ENCODE data around the gene RNASE4.
A peak's percentile ranks its signal among the peaks of the same experiment; 100 is the strongest.
"Not testable (repeated sequence)": the region's sequence is repeated elsewhere in the genome, so short reads cannot be mapped to it uniquely, and the experiment has no call there.

Gene RNASE4

DNA sequence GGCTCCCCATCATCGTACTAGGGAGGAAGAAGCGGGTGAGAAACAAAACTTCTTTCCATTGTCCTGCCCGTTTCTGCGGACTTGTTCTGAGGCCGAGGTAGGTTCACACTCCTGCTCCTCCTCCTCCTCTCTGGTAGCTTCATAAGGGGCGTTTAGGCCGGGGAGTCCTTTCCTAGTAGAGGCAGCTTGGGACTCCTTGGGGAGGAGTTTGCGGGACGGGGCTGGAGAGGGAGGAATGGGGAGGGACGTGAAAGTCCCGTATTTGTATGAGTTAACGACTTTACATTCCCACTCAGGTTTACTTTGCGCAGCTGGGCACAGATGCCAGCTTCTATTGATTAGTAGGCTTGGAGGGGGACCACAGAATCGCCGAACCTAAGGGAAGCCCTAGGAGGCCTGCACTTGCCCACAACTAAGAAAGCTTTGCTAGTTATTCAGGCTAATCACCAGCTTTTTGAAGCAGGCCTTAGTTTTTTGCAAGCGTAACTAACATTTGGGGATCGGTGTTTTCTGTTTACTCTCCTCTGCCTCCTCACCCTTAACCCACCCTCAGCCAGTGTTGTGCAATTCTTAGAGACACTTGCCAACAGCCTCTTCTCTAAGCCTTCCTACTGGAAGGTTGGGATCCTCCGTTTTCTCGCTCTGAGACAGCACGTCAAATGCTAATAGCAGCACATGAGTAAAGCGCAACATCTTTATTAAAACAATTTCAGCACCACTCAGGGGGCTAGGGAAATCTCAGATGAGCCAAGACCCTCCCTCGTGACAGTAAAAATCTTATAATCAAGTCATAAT lies 499 bp downstream of the RNASE4 start:
- ATAC-seq (no peak), DNase-seq (no peak)
- no peaks in the 10 kb centered on the region for H3K27me3 Mint-ChIP-seq
- no peak overlapping the region for H3K4me3 Mint-ChIP-seq
- H3K9me3 Mint-ChIP-seq = no peaks in the 10 kb centered on the region
- peak overlapping the region in 1 of 2 donors; percentile 74 for H3K27ac Mint-ChIP-seq
- peaks cover 9% of the 10 kb centered on the region for H3K4me1 Mint-ChIP-seq

DNA sequence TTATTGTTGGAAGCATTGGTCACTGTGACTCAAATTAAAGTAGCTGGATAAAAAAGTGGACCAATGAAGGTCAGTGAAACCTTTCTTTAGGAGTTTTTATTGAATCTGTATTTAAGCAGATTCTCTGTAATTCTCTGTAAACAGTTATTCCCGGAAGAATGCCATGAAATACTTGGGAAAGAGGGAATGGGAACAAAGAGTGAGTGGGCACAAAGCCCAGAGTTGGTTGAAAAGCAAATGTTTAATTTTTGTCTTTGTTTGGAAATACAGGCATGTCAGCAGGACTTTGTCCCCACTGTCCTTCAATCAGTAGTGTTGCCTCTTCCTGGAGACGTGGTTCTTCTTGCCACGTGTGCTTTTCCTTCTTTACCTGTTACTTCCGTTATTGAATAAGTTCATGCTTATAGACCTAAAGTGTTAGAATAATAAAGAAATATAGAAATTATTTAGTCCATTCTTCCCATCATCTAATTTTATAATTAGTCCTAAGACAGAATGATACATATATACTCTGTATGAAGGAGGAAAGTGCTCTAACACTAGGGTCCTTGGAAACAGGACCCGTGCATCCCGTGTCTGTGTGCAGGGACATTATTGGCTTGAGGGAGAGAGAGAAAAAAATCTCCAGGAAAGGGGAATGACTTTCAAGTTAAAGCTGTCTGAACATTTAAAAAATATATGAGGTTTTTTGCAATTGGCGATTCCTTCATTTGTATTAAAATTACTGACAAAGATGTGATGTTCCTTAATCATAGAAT lies 2.2 kb downstream of the RNASE4 start:
- Mint-ChIP-seq H3K4me3 (no peak overlapping the region), H3K27me3 (no peaks in the 10 kb centered on the region), H3K9me3 (no peaks in the 10 kb centered on the region), H3K4me1 (peaks cover 9% of the 10 kb centered on the region), H3K27ac (no peak overlapping the region)
- DNase-seq (no peak), ATAC-seq (no peak)

GRCh38 chr14:20687362-20688166 lies 3.2 kb downstream of the RNASE4 start:
- no peak overlapping the region for H3K4me3 Mint-ChIP-seq
- H3K9me3 Mint-ChIP-seq = no peaks in the 10 kb centered on the region
- DNase-seq (no peak), ATAC-seq (no peak)
- H3K4me1 Mint-ChIP-seq = peaks cover 9% of the 10 kb centered on the region
- no peaks in the 10 kb centered on the region for H3K27me3 Mint-ChIP-seq
- no peak overlapping the region for H3K27ac Mint-ChIP-seq

- Mint-ChIP-seq H3K27ac (no peak within 1 kb of the TSS), H3K27me3 (no peaks in the 10 kb centered on the region), H3K9me3 (no peaks in the 10 kb centered on the region), H3K4me1 (peaks cover 9% of the 10 kb centered on the region), H3K4me3 (no peak within 1 kb of the TSS)
- no peak for ATAC-seq
- no peak for DNase-seq
Observed at GRCh38 chr14:20688167-20688839, 3.9 kb downstream of the RNASE4 start, which contains the start of gene ANG. TSS of gene ANG (plus strand) at chr14:20688764. CDS start at chr14:20693565, 4,801 bp downstream.

GRCh38 chr14:20690848-20691640 lies 6.7 kb downstream of the RNASE4 start:
- H3K4me1 Mint-ChIP-seq = no peaks in the 10 kb centered on the region
- DNase-seq (peak; percentile 37 to 39), ATAC-seq (peak; percentile 81)
- H3K27ac Mint-ChIP-seq = no peak overlapping the region
- H3K4me3 Mint-ChIP-seq = no peak overlapping the region
- no peaks in the 10 kb centered on the region for H3K27me3 Mint-ChIP-seq
- H3K9me3 Mint-ChIP-seq = no peaks in the 10 kb centered on the region

GRCh38 chr14:20692116-20692751 lies 7.9 kb downstream of the RNASE4 start:
- Mint-ChIP-seq H3K27me3 (no peaks in the 10 kb centered on the region), H3K9me3 (no peaks in the 10 kb centered on the region), H3K27ac (no peak overlapping the region), H3K4me1 (no peaks in the 10 kb centered on the region), H3K4me3 (no peak overlapping the region)
- DNase-seq = no peak
- ATAC-seq = no peak

DNA sequence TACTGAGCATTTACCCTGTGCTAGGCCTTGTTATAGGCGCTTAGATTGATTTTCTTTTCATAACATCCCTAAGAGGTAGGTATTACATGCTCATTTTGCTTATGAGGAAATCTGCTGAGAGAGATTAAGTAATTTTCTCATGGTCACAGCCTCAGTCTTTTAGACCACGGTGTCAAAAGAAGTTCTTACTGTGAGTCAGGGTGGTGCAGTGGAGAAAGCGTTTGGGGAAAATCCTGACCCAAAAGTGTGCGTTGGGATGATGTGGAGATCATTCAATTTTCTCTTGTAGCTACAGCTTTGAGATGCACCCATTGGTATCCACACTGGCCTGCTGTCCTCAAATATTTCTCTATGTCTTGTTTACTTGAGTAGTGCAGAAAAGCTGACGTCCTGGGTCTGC lies 12.4 kb downstream of the RNASE4 start:
- Mint-ChIP-seq H3K27ac (no peak overlapping the region), H3K27me3 (no peaks in the 10 kb centered on the region), H3K9me3 (no peaks in the 10 kb centered on the region), H3K4me3 (no peak overlapping the region), H3K4me1 (no peaks in the 10 kb centered on the region)
- ATAC-seq = no peak
- no peak for DNase-seq

- H3K4me1 Mint-ChIP-seq = no peaks in the 10 kb centered on the region
- DNase-seq = peak; percentile 58 to 61
- peak; percentile 79 for ATAC-seq
- H3K9me3 Mint-ChIP-seq = no peaks in the 10 kb centered on the region
- no peaks in the 10 kb centered on the region for H3K27me3 Mint-ChIP-seq
- H3K4me3 Mint-ChIP-seq = no peak overlapping the region
- H3K27ac Mint-ChIP-seq = no peak overlapping the region
Observed at GRCh38 chr14:20697273-20698017, 13.1 kb downstream of the RNASE4 start.

- no peak for ATAC-seq
- Mint-ChIP-seq H3K27ac (no peak overlapping the region), H3K27me3 (no peaks in the 10 kb centered on the region), H3K4me1 (no peaks in the 10 kb centered on the region), H3K4me3 (no peak overlapping the region), H3K9me3 (no peaks in the 10 kb centered on the region)
- DNase-seq = no peak
Observed at GRCh38 chr14:20698018-20698329, 13.6 kb downstream of the RNASE4 start.

GRCh38 chr14:20698934-20699333 lies 14.6 kb downstream of the RNASE4 start:
- Mint-ChIP-seq H3K4me3 (no peak overlapping the region), H3K27me3 (no peaks in the 10 kb centered on the region), H3K4me1 (no peaks in the 10 kb centered on the region), H3K27ac (no peak overlapping the region), H3K9me3 (no peaks in the 10 kb centered on the region)
- no peak for DNase-seq
- no peak for ATAC-seq

DNA sequence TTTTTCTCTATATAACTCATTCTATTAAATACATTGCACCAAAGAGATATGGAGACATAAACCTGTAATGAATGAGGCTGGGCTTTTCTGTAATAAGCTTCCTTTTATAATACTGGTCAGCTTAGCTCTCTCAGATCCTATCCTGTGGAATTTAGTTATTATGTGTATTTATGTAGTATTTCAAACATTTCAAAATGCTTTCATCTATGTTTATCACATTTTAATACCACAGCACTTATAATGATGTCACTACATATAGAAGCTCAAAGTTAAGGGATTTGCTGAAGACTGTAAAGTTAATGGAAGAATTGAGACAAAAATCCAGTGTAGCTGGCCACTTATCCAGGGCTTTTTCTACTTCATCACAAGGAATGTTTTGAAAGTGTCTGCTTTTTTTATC lies 15.6 kb downstream of the RNASE4 start:
- H3K4me3 Mint-ChIP-seq = no peak overlapping the region
- H3K4me1 Mint-ChIP-seq = no peaks in the 10 kb centered on the region
- no peak overlapping the region for H3K27ac Mint-ChIP-seq
- no peaks in the 10 kb centered on the region for H3K27me3 Mint-ChIP-seq
- no peak for ATAC-seq
- no peak for DNase-seq
- no peaks in the 10 kb centered on the region for H3K9me3 Mint-ChIP-seq

- H3K27ac Mint-ChIP-seq, H3K27me3 Mint-ChIP-seq, DNase-seq, H3K9me3 Mint-ChIP-seq, H3K4me3 Mint-ChIP-seq, H3K4me1 Mint-ChIP-seq, ATAC-seq: not testable (repeated sequence)
Observed at GRCh38 chr14:20700965-20701364, 16.6 kb downstream of the RNASE4 start.

DNA sequence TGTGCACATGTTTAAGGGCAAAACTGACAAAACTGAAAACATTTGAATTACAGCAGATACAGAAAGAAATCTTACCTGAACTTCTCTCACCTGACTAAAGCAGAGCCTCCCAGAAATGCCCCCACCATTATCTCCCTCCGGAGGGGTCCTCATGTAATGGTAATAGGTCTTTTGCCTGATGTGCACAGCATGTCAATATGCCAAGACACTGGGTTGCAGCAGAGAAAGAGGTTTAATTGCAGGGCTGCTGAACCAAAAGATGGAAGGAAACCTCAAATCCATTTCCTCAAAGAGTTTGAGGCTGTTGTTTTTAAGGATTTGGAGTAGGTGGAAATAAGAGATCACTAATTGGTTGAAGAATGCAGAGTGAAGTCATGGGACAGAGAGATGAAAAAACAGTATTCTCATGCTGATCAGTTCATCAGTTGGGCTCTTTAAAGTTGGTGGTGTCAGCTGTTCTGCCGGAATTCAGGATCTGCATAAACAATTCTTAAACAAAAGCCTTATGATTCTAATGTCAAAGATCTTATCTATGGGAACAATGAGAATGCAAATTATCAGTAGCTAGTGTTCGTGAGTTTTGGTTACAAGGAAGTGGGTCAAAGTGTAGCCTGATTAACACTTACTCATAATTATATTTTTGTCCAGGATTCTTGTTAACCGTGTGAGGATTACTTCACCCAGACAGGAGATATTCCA lies 22.4 kb downstream of the RNASE4 start:
- H3K4me1 Mint-ChIP-seq = no peaks in the 10 kb centered on the region
- ATAC-seq (no peak), DNase-seq (no peak)
- no peak overlapping the region for H3K4me3 Mint-ChIP-seq
- no peaks in the 10 kb centered on the region for H3K27me3 Mint-ChIP-seq
- H3K27ac Mint-ChIP-seq = no peak overlapping the region
- H3K9me3 Mint-ChIP-seq = no peaks in the 10 kb centered on the region

Measured in stimulated activated naive CD8-positive, alpha-beta T cell treated with anti-CD3 and anti-CD28 coated beads, Interleukin-15, amount 100 ng/mL, for 72 hours (primary cell).